HG02678 (cell line): Measurements from ENCODE around the gene TMEM17.

Experiments used
- ATAC-seq: cut with Tn5 transposase; IDR thresholded peaks from one replicate; pipeline ENCODE4 v1.9.1; 2021; ENCODE audit warnings: mild to moderate bottlenecking, moderate library complexity; ENCODE audit not compliant: unreplicated experiment

Gene TMEM17

DNA sequence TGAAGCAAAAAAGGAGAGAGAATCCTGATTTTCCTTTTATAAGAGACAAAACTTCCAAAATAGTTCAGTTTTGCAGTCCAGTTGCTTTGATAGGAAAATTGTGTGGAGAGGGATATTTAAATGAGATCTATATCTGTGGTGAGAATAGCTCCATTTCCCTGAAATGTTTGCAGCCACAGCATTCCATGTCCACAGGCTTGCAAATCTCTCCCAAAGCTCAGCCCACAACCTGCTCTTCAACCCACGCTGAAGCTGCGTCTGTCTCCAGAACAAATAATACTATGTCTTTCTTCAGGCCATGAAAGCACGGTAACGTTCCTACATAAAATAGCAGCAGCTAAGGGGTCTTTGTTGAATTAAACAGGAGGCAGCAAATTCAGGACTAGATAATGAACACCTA, 31.8 kb downstream of the TMEM17 start:
- ATAC-seq, result no peak

DNA sequence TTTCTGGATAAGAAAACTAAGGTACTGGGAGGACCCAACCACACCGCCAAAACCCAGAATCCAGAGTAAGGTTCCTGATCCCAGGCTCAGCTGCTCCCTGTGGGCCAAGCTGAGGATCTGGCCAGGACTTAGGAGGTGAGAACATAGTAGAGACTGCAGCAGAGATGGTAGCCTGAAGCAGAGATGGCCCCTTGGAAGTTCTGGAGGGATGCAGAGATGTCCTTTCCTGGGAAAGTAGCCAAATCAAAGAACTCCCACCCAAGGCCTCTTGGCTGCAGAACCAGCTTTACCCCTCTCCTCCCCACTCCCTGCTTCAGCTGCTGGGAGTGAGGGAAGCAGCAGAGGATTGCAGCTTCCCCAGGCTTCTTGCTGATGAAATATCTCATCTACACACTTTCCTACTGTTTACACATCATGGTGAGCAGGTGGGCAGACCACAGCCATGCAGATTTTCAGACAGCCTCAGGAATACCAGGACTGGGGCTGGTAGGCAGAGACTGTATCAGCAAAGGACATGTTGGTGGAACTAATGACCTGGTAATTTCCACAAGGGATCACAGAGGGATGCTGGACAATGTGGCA, 32.7 kb downstream of the TMEM17 start:
- ATAC-seq, result no peak

DNA sequence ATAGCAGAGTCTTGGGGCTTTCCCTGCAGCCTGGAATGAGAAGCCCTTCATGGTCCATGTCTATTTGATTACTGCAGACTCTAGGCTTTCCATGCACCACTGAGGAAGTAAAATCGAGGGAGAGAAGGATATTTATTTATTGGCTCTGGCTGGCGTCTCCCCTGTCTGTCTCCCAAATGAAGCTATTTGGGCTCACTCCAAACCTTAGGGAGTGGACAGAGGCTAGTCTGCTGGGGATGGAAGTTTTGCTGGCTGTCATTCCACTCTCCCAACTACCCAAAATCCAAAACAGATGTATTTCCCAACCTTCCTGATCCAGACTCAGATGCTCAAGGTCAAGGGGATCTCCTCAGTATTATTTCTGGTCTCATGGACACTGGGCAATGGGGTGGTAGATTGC, 33.7 kb downstream of the TMEM17 start:
- ATAC-seq, result no peak

DNA sequence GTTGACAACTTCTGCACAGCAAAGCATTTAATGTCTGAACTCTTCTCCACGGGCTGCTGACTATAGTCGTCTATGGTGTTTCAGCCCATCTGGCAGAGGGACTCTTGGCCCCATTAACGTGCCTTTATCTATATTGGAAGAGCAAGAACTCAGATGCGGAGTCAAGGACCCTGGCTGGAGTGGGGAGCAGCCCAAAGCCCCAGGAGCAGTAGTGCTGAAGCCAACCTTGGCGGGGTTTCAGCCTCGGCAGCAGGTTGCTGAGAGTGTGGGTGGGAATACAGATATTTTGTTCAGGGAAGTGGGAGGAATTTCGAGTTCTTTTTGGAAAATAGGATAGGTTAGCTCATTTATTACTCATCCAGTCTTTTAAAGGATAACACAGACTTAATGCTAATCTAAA, 34.2 kb downstream of the TMEM17 start:
- no peak for ATAC-seq

DNA sequence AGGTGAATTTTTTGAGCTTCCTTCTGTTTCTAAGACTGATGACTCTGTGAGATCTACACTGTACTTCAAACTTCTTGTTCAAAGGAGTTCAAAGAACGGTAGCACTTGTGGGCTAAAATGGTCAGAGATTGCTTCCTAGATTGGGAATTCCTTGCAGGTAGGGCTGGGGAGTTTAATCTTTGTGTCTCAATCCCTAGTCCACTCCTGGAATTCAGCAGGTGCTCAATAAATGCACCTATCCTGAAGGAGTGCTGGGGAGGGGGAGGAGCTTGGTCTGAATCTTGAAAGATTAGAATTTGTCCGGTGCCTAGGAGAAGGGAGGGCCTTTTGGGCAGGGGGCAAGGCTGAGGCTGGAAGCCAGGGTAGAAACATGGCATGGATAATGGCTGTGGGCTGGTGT, 34.6 kb downstream of the TMEM17 start:
- no peak for ATAC-seq

DNA sequence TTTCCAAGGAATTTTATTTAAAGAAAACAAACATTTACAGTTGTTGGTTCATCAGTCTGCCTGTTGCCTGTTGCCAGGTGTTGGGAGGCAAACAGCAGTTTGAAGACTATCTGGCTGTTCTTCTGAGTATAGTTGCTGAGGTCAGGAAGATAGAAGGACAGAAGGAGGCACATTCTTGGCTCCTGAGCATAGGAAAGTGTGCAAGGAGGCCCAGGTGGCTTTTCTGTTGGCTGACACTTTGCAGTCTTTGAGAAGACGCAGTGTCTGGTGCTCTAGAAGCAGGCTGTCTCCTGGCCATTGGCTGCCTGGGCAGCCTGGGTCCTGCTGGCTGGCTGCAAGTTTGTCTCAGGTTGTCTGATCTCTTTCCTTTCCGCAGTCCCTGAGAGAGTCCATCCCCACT, 36.4 kb downstream of the TMEM17 start:
- ATAC-seq, result no peak

DNA sequence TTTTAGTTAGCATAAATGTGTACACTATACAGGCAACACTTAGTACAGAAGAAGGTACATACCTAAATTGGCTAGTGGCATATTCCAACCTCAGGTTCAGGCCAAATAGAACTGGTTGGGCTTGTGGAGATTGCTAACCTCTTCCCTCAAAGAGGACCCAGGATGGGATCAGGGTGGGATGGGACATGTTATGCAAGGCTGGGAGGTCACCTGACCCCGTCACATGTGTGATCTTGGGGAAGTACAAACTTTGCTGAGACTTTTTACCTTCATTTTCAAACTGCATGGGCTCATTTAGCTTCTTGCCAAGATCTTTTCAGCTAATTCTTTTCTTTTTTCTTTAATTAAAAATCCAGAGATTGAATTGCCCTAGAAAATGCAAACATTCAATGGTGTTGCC, 36.9 kb downstream of the TMEM17 start:
- no peak for ATAC-seq

DNA sequence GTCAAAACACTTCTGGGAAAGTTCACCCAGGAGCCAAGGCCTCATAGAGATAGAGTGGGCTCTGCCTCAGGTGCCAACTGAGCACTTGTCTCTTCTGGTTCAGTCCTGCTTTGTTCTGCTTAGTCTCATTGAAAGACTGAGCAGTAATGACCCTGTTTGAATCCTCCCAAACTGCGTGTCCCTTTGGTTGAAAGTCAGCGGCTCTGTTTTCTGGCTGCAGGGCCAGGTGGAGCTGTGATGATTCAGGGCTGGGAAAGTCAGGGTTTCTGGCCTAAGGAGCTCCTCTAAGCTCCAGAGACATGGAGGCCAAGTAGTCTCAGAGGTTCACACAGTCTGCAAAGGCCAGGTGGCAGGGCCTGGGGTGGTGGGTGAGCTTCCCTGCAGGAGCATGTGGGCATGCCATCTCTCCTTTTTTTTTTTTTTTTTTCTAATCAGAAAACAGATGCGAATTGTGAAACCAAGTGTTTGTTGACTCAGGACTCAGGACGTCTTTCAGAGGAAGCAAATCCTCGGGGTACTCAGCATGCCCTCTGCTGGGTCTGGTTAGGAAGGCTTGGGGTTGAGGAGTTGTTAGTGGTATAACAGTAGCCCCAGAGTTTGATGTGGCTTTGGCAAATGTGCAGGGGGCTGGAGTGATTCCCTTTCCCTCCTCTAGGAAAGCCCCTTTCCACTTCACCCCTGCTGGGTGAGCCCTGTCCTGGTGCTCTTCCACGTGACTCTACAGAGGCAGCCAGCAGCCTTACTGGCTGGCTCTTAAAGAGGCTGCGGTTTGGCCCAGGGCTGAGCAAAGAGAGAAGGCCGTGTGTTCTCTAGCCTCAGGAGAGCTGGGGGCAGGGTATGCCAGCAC, 38.3 kb downstream of the TMEM17 start:
- no peak for ATAC-seq

DNA sequence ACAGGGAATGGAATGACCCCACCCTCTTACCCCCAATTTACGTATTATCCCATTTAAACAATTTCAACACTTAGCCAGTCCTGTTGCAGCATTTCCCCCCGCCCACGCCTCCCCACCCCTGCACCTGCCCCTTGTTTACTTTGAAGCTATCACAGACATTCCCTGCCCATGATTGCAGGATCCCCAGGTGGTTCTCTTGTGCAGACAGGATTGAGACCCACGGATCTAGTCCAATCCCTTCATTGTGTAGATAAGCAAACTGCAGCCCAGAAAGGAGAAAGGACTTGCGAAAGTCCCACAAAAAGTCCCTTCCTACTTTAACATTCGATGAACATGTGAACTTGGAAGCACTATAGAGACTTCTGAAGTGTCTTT, 38.9 kb downstream of the TMEM17 start:
- no peak for ATAC-seq

DNA sequence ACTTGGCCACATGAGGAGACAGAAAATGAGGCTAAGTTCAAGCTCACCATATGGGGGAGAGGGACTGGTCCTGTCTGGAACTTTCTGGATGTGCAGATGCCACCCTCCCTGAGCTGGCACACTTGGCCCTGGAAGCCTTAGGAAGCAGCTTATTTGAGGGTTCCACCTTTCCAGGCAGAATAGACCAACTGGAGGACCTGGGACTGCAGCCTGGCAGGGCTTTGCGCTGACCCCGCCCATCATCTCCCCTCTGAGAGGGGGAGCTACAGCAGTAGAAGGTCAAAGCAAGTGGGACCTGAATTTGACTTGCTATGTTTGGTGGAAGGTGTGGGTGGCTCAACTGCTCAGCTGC, 39.5 kb downstream of the TMEM17 start:
- ATAC-seq, result no peak

DNA sequence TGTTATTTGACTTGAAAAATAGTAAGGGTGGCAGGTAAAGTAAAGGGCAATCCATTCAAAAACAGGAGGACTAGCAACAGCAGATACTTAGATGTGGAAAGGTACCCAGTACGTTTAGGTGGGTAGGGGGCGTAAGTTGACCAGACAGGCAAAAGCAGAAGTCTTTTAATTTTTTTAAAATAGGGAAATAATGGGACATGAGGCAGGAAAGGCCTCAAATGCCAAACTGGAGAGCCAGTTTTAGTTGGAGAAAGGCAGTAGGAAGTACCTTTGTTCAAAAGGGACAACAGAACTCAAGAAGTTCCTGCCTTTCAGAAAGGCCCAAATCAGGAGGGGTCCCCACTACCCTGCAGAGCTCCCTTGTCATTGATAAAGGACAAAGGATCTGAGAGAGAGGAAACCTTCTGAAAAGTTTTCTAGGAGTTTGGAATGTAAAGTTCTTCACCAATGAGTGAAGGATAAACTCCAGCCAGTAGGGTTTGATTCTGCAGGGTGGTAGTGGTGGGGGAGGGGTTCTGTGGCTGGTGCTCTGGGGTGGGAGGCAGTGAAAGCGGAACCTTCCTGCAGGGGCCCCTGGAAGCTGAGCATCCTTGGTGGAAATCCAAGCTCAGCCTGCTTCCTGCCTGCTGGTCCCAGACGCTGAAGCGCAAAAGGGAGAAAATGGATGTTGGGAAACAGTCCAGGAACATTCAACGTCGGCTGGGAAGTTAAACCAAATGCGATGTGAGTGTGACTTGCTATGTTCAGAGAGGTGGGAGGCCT, 40.1 kb downstream of the TMEM17 start:
- no peak for ATAC-seq

DNA sequence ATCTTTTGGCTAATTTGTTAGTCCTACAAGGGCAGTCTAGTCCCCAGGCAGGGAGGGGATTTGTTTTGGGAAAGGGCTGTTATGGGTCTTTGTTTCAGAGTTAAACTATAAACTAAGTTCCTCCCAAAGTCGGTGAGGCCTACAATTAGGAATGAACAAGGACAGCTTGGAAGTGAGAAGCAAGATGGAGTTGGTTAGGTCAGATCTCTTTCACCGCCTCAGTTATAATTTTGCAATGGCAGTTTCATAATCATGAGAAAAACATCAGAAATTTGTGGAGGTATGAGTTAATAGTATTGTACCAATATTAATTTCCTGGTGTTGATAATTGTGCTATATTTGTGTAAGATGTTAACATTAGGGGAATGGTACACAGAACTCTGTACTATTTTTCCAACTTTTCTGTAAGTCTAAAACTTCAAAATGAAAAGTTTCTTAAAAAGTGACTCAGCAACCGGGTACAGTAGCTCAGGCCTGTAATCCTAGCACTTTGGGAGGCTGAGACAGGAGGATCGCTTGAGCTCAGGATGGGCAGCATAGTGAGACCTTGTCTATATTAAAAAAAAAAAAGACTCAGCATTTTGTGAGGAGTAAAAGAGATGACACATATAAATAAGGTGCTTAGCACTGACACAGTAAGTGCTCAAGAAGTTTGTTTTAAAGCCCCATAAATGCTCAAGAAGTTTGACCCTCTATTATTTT, 40.8 kb downstream of the TMEM17 start:
- no peak for ATAC-seq

DNA sequence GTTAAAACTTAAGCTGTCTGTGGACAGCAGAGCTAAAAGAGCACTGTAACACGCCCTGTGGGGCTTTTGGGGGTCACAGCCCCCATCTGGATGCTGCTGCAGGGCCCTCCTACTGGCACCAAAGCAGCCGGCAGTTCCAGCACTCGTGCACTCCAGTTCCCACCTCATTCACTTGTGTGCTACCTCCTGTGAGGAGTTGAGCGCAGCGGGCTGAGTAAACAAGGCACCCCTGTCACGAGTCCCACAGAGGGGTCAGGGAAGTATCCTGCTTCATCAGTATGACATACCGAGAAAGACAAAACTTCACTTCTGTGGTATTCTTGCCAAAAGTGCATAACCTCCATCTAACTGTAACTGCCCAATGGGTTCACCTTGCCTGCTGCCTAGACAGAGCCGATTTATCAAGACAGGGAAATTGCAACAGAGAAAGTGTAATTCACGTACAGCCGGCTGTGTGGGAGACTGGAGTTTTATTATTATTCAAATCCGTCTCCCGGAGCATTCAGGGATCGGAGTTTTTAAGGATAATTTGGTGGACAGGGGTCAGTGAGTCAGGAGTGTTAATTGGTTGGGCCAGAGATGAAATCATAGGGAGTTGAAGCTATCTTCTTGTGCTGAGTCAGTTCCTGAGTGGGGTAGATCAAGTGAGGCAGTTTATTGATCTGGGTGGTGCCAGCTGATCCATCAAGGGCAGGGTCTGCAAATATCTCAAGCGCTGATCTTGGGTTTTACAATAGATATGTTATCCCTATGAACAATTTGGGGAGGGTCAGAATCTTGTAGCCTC, 41.6 kb downstream of the TMEM17 start:
- ATAC-seq, result no peak

DNA sequence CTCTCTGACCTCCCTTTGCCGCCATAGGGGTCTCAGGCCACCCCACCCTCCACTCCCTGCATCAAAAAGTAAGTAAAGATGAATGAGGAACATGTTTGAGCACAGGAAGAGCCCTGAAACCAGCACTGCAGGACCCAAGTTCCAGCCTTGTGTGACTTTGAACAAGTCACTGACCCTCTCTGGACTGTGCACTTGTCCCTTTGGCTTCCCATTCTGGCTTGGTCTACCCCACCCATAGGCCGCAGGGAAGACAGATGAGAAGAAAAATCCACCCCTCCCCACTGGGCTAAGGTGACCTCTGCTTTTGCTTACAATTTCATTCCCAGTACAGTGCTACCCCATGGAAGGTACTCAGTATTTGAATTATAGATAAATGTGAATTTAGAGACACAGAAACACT, 43.8 kb downstream of the TMEM17 start:
- ATAC-seq, result no peak

DNA sequence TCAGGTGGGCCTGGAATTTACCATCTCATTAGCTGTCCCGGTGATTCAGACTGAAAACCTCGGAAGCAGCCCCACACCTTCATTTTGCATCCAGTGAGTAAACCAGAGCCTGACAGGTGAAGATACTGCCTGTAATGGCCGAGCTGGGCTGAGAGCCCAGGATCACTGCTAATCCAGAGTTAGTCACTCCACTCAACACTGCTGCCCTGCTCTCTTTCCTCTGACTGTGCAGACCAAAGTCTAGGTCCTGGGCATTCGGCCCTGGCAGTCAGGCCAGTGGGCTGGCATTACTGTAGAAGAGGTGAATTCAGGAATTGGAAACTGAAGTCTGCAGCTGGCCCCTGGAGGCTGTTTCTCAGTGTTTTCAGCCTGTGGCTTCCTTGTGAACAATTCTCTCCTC, 44.3 kb downstream of the TMEM17 start:
- no peak for ATAC-seq

DNA sequence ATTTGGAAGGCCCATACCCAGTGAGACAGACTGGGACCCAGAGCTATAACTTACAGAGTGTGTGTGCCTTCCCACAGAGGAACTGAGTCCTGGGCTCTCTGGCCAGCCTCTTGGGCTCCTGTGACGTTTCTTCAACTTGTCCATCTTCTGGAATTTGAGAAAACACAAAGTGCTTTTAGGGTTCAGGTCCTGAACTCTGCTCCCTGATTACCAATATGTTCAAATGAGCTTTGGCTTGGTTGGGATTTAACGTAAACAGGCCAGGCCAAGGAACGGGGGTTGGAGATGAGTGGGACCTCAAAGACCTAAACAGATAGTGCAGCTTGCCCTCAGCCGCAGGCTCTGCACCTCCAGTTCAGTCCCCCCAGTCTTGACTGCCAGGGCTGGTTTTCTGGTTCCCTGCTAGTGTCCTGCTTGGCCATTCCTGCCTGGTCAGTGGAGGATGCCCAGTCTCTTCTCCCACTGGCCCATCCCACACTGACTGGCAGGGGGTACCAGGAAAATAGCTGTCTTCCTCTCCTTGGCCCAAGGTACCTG, 44.9 kb downstream of the TMEM17 start:
- no peak for ATAC-seq

DNA sequence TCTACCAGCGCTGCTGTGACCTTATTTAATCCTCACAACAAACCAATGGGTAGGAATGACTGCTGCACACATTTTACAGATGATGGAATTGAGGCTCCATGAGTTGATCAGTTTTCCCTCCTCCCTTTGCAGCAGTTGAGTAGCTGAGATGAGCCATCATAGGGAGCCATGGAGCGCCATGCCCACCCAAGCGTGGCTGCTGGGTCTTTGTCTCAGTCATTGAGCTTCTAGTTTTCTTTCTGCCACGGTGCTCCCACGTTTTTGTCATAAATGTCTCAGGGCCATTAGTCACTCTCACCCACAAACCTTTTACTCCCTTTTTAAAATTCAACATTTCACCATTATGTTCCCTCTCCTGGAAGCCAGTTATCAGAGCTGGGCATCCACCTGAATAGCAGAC, 45.8 kb downstream of the TMEM17 start:
- no peak for ATAC-seq

DNA sequence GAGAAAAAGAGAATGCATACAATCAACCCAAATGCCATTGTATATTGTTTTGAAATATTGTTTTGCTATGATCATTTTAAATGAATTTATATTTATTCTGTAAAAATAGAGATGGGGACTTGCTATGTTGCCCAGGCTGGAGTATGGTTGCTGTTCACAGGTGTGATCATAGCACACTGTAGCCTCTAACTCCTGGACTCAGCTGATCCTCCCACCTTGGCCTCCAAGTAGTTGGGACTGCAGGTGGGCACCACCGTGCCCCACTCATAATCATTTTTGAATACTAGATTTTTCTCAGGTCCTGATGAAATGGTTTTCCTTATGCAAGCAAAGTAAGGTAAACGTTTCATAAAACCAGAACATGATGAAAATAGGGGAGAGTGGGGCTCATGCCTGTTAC, 46.3 kb downstream of the TMEM17 start:
- ATAC-seq, result no peak

DNA sequence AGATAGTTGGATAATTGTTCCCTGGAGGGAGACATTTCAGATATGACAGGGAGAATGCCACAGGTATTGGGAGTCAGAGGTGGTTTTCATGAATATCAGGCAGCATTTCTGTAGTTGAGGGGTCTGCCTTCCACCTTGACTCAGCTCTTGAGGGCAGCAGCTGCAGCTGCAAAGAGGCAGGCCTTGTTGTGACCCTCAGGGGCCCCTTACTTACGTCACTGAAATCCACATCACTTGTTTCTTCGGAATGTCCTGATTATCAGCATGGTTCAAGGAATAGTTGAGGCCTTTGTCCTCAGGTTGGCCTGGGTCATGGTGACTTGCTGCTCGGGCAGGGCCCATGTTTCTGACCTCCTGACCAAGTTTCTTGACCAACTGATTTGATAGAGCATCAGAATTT, 46.9 kb downstream of the TMEM17 start:
- no peak for ATAC-seq

DNA sequence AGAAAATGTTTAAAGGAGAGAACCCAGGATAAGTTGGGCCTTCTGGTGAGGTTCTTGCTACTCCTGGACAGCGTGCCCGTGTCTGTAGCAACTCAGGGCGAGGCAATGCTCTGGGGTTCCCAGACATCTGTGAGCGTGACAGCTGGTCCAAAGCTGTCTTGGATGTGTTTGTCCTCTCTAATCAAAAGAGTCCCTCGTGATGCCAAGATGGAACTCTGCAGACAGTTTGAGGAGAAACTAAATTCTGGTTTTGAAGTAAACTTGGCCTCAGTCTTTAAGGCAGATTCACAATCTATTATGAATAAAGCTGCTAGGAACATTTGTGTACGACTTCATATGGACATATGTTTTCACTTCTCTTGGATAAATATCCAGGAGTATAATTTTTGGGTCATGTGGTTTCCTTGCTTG, 47.3 kb downstream of the TMEM17 start:
- no peak for ATAC-seq
